ES-I3 (cell line): ENCODE results near the gene ADORA2B.
"Not testable (repeated sequence)": the region's sequence is repeated elsewhere in the genome, so short reads cannot be mapped to it uniquely, and the experiment has no call there.

ENCODE experiments used
- H3K36me3 ChIP-seq: 2 replicates; pipeline ENCODE4 v1.6.1; 2013; ENCODE audit warnings: mild to moderate bottlenecking, low read length, control low read depth, moderate library complexity; ENCODE audit not compliant: insufficient read depth
- H3K4me1 ChIP-seq: 2 replicates; pipeline ENCODE4 v1.6.1; 2013; ENCODE audit warnings: mild to moderate bottlenecking, control low read depth, low read length; ENCODE audit not compliant: insufficient read depth
- H3K9ac ChIP-seq: 2 replicates; pipeline ENCODE4 v1.6.1; 2013; ENCODE audit warnings: low read depth, mild to moderate bottlenecking, low read length, moderate library complexity
- H3K9me3 ChIP-seq: 2 replicates; pipeline ENCODE4 v1.6.1; 2013; ENCODE audit warnings: mild to moderate bottlenecking, low read length, moderate library complexity; ENCODE audit not compliant: control insufficient read depth, insufficient read depth

Gene ADORA2B

GRCh38 chr17:15971882-15972281, 27.0 kb downstream of the ADORA2B start:
- Histone ChIP-seq H3K36me3 (peaks cover 18% of the 10 kb centered on the region), H3K9me3 (no peaks in the 10 kb centered on the region), H3K4me1 (peaks cover 33% of the 10 kb centered on the region), H3K9ac (no peak overlapping the region)

GRCh38 chr17:15972497-15972951, 27.6 kb downstream of the ADORA2B start:
- Histone ChIP-seq H3K36me3 (peaks cover 21% of the 10 kb centered on the region), H3K4me1 (peaks cover 30% of the 10 kb centered on the region), H3K9me3 (no peaks in the 10 kb centered on the region), H3K9ac (no peak overlapping the region)

DNA sequence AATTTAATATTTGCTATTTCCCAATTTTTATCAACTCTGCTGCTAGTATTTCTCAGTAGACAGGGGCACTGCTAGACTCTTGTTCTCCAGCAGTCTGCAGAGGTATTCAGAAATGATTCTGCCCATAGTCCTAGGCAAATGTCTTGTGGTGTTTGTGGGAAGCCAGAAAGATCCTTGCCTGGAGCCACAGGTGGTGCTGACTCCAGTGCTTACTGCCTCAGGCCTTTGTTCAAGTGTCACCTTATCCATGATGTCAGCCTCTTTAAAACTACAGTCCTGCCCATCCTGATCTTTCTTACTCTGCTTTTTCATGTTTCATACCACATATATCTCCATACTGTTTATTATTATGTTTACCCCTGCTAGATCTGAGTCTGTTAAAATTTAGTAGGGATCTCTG, 28.1 kb downstream of the ADORA2B start:
- H3K4me1 ChIP-seq = peaks cover 25% of the 10 kb centered on the region
- peaks cover 21% of the 10 kb centered on the region for H3K36me3 ChIP-seq
- no peak overlapping the region for H3K9ac ChIP-seq
- no peaks in the 10 kb centered on the region for H3K9me3 ChIP-seq

- Histone ChIP-seq H3K36me3 (peaks cover 21% of the 10 kb centered on the region), H3K4me1 (peaks cover 22% of the 10 kb centered on the region), H3K9me3 (no peaks in the 10 kb centered on the region), H3K9ac (no peak overlapping the region)
Measured at GRCh38 chr17:15973834-15974233, 28.9 kb downstream of the ADORA2B start.

- Histone ChIP-seq H3K4me1 (peaks cover 5% of the 10 kb centered on the region), H3K9me3 (peaks cover 6% of the 10 kb centered on the region), H3K9ac (no peak overlapping the region), H3K36me3 (peaks cover 27% of the 10 kb centered on the region)
Measured at GRCh38 chr17:15977894-15978293, 33.0 kb downstream of the ADORA2B start.

DNA sequence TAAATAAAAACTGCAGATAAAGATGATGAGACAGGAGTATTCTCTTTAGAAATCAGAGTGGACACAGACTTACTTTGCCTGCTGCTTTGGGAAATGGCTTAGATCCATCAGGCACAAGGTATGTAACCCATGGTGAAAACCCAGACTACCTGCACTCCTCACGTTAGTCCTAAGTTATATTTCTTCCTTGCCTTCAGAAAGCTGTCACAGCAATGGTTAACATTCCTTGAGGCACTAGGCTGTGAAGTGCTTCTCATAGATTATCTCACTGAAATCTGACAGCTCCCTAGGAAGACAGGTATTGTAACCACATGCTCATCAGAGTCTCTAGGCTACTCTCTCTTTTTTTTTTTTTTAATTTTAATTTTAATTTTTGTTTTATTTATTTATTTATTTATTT, 33.7 kb downstream of the ADORA2B start:
- Histone ChIP-seq H3K4me1 (peaks cover 5% of the 10 kb centered on the region), H3K9ac (no peak overlapping the region), H3K9me3 (peaks cover 6% of the 10 kb centered on the region), H3K36me3 (peaks cover 27% of the 10 kb centered on the region)

GRCh38 chr17:15979013-15979412, 34.1 kb downstream of the ADORA2B start:
- H3K36me3 ChIP-seq = peaks cover 27% of the 10 kb centered on the region
- not testable (repeated sequence) for H3K4me1 ChIP-seq, H3K9ac ChIP-seq, H3K9me3 ChIP-seq

DNA sequence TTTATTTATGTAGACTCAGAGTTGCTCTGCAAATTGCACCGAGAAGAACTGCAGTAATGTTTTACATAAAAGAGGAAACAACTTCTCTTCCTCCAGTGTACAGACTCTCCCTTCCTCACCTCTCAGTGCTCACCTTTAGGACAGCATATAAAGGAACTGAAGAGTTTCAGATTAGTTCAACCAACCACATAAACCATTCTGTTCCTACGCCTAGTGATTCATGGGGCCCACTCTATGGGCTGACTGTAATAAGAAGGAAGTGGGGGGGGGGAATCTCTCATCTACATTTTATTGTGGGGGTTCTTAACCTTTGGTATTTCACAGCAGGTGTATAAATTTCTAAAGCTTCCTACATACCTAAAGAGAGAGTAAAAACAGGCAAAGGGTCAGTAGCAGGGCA, 36.3 kb downstream of the ADORA2B start:
- Histone ChIP-seq H3K36me3 (peaks cover 15% of the 10 kb centered on the region), H3K9me3 (peaks cover 6% of the 10 kb centered on the region)

GRCh38 chr17:15981646-15982580, 37.0 kb downstream of the ADORA2B start:
- Histone ChIP-seq H3K4me1 (peaks cover 9% of the 10 kb centered on the region), H3K36me3 (peaks cover 8% of the 10 kb centered on the region; the same call in 1 of the 2 replicates), H3K9me3 (peaks cover 6% of the 10 kb centered on the region), H3K9ac (no peak overlapping the region)

More for the DNA sequence above, 36.3 kb downstream of the ADORA2B start:
- H3K9ac ChIP-seq = no peak overlapping the region
- H3K4me1 ChIP-seq = peaks cover 9% of the 10 kb centered on the region

GRCh38 chr17:15996322-15996721, 51.4 kb downstream of the ADORA2B start:
- Histone ChIP-seq H3K36me3 (peaks cover 3% of the 10 kb centered on the region), H3K4me1 (no peaks in the 10 kb centered on the region), H3K9ac (no peak overlapping the region), H3K9me3 (peaks cover 1% of the 10 kb centered on the region; the same call in 1 of the 2 replicates)

GRCh38 chr17:15998031-15998562, 53.2 kb downstream of the ADORA2B start:
- no peaks in the 10 kb centered on the region for H3K4me1 ChIP-seq
- H3K36me3 ChIP-seq = peaks cover 20% of the 10 kb centered on the region
- H3K9me3 ChIP-seq = peaks cover 7% of the 10 kb centered on the region
- peak overlapping the region; percentile 75; the same call in 1 of the 2 replicates for H3K9ac ChIP-seq

DNA sequence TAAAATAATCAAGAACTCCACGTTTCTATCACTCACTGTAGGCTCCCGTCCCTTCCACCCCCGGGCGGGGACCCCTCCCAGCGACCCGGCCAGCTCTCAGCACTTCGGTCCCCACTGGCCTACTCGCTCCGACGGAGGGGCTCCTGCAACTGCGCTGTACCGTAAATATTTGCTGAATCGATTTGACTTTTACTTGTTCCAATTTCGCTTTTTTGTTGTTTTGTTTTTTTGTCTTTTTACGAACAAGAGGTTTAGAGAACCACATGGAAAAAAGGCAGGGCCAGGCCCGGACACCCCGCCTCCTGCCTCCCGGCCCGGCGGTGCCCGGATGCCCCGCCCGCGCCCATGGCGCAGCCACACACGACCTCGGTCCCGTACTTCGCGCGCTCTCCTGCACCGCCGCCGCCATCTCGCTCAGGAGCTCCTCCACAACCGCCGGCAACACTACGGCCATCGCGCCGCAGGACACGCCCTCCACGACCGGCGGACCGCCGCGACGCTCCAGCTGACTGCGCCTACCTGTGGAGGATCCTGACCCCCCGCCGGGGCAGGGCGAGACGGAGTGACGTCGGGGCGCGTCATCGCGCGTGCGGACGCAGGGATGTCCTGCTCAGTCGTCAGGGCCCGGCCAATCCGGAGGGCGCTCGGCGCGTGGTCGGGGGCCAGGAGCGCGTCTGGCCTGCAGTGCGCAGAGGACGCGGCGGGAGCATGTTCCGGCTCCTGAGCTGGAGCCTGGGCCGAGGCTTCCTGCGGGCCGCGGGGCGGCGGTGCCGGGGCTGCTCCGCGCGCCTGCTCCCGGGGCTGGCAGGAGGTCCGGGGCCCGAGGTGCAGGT, 54.4 kb downstream of the ADORA2B start, which contains the start of the genes TTC19 and ZSWIM7:
Gene TTC19 (plus strand): TSS at position 684 of the 833 bp plus-strand sequence. CDS start 25 bp downstream, at position 709.
Gene ZSWIM7 (minus strand): TSS at position 564 of the 833 bp plus-strand sequence. CDS start 110 bp downstream, at position 454.
- peaks cover 7% of the 10 kb centered on the region for H3K9me3 ChIP-seq
- H3K36me3 ChIP-seq = peaks cover 31% of the 10 kb centered on the region
- no peaks in the 10 kb centered on the region for H3K4me1 ChIP-seq
- peak within 1 kb of the TSS; percentile 75 for H3K9ac ChIP-seq

- H3K36me3 ChIP-seq = peaks cover 39% of the 10 kb centered on the region
- peak overlapping the region; percentile 75 for H3K9ac ChIP-seq
- H3K4me1 ChIP-seq = no peaks in the 10 kb centered on the region
- H3K9me3 ChIP-seq = peaks cover 7% of the 10 kb centered on the region
Measured at GRCh38 chr17:15999974-16000827, 55.3 kb downstream of the ADORA2B start.
